Measurements from ENCODE around the gene MAML2.

MAML2 gene

DNA sequence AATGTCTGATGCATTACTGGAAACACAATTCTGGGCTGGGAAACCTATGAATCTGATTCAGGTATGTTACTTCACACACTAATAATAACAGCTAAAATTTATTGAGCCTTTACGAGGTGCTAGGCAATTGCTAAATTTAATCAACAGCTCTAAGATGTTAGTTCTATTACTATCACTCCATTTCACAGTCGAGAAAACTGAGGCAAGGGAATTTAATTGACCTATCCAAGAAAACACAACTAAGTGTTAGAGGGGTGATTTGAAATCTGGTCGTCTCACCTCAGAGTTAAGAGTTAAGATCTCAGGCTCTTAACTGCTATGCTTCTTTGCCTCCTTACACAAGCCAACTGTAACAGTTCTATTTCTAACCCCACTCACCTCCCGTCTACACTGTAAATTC lies 8.8 kb downstream of the MAML2 start:
- DNase-seq (ENCODE audit: low spot score), result no peak
- TF ChIP-seq, protein P1, sequence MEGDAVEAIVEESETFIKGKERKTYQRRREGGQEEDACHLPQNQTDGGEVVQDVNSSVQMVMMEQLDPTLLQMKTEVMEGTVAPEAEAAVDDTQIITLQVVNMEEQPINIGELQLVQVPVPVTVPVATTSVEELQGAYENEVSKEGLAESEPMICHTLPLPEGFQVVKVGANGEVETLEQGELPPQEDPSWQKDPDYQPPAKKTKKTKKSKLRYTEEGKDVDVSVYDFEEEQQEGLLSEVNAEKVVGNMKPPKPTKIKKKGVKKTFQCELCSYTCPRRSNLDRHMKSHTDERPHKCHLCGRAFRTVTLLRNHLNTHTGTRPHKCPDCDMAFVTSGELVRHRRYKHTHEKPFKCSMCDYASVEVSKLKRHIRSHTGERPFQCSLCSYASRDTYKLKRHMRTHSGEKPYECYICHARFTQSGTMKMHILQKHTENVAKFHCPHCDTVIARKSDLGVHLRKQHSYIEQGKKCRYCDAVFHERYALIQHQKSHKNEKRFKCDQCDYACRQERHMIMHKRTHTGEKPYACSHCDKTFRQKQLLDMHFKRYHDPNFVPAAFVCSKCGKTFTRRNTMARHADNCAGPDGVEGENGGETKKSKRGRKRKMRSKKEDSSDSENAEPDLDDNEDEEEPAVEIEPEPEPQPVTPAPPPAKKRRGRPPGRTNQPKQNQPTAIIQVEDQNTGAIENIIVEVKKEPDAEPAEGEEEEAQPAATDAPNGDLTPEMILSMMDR (conservative IDR thresholded peaks at IDR 0.05; ENCODE audit: low read depth), result no peak
- POLR2A ChIA-PET (ENCODE audit: low non-redundant PET), result no interaction called here
- CTCF ChIA-PET, result interaction anchor here (0.6 kb wide), 1 partner anchor 10 kb away, joined by 3 read pairs; no protein-coding TSS in a partner anchor
- no peak overlapping the region for H3K27ac ChIP-seq

DNA sequence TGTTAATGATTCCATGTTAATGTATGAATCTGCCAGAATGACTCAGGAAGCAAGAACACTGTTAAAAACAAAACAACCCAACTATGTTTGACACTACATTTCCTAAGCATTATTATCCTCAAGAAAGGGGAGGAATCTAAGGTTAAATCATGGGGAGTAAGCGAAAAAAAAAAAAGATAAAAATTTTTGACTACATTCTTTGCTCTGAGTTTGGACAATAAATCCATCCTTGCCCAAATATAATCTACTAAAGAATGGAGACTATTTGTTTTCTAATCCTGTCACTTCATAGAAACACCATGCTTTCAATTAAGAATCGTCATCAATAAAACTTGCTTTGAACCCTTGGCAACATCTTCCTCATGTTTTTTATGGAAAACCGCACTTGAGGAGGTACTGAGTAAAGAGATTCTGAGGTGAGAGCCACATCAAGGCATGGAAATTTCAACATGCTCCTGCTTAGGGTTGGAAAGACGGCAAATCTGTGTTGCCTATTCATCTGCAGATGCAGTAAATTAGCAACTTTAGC lies 9.7 kb downstream of the MAML2 start:
- ChIA-PET POLR2A (ENCODE audit: low non-redundant PET) (no interaction called here), CTCF (interaction anchor here (0.6 kb wide), 1 partner anchor 261 kb away, joined by 4 read pairs; no protein-coding TSS in a partner anchor)
- TF ChIP-seq, protein P1 (conservative IDR thresholded peaks at IDR 0.05; ENCODE audit: low read depth), result no peak
- H3K27ac ChIP-seq, result no peak overlapping the region
- no peak for DNase-seq (ENCODE audit: low spot score)

DNA sequence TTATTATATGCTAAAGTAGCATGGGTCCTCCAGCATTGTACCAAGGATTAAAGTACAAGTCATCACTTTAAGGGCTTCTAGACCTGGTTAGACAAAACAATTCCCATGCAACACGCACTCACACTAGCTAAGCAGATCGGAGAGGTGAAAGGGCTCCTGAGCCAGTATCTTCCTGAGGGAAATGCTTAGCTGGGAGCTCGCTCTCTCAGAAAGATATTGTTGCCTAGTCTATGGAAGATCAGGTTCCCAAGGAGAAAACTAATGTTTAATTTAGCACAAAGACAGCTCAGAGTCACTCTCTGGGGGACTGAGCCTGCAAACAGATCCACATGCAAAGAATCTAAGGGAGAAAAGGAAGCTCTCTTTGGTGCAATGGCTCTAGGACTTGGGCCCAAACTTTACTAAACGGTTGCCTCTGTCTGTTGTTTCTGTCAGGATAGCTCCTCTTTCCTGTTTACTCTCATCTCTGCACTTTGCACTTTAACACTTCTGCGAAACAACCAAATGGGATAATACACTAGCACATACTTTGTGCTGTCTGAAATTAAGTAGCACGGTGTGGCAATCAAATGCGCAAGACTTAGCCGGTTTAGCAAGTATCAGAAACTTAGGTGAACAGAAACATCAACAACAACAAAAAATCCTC lies 10.7 kb downstream of the MAML2 start:
- no peak overlapping the region for H3K27ac ChIP-seq
- TF ChIP-seq, protein P1 (conservative IDR thresholded peaks at IDR 0.05; ENCODE audit: low read depth), result no peak
- ChIA-PET POLR2A (ENCODE audit: low non-redundant PET) (no interaction called here), CTCF (interaction anchor here (0.6 to 0.7 kb wide), 3 partner anchors 21 to 796 kb away, joined by 3 to 9 read pairs (median 4); no protein-coding TSS in a partner anchor)
- no peak for DNase-seq (ENCODE audit: low spot score)

DNA sequence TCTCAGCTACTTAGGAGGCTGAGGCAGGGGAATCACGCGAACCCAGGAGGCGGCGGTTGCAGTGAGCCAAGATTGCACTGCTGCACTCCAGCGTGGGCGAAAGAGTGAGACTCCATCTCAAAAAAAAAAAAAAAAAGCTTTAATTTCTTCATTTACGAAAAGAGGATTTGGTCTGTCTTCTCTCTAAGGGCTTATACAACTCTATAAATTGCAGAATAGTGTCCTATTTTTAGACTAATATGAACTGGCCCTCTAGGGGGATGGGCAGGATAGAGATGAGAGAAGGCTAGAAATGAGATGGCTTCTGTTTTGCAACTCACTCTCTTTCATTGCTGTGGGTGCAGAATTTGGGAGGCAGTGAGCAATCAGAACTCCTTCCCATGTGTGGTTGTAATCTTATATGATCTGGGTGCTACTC lies 11.3 kb downstream of the MAML2 start:
- TF ChIP-seq, protein P1 (conservative IDR thresholded peaks at IDR 0.05; ENCODE audit: low read depth), result no peak
- DNase-seq (ENCODE audit: low spot score), result no peak
- POLR2A ChIA-PET (ENCODE audit: low non-redundant PET), result no interaction called here
- no peak overlapping the region for H3K27ac ChIP-seq
- CTCF ChIA-PET, result interaction anchor here (0.6 kb wide), 1 partner anchor 132 kb away, joined by 9 read pairs; no protein-coding TSS in a partner anchor

DNA sequence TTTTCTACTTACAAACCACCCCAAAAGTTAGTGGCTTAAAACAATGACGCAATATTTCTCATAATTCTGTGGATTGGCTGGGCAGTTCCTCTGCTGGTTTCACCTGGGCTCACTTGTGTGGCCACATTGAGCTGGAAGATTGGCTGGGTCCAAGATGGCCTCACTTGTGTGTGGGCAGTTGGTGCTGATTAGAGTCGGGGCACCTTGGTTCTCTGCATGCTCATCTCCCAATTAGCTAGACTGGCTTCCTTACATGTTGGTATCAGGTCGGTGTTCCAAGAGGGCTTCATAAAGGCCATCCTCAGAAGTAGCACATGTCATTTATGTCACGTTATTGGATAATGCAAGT lies 12.5 kb downstream of the MAML2 start:
- DNase-seq (ENCODE audit: low spot score), result no peak
- no peak overlapping the region for H3K27ac ChIP-seq
- POLR2A ChIA-PET (ENCODE audit: low non-redundant PET), result no interaction called here
- TF ChIP-seq, protein P1 (conservative IDR thresholded peaks at IDR 0.05; ENCODE audit: low read depth), result no peak
- CTCF ChIA-PET, result interaction anchor here (0.9 kb wide), 1 partner anchor 12 kb away, joined by 4 read pairs; the partner anchor contains the start of gene MAML2

DNA sequence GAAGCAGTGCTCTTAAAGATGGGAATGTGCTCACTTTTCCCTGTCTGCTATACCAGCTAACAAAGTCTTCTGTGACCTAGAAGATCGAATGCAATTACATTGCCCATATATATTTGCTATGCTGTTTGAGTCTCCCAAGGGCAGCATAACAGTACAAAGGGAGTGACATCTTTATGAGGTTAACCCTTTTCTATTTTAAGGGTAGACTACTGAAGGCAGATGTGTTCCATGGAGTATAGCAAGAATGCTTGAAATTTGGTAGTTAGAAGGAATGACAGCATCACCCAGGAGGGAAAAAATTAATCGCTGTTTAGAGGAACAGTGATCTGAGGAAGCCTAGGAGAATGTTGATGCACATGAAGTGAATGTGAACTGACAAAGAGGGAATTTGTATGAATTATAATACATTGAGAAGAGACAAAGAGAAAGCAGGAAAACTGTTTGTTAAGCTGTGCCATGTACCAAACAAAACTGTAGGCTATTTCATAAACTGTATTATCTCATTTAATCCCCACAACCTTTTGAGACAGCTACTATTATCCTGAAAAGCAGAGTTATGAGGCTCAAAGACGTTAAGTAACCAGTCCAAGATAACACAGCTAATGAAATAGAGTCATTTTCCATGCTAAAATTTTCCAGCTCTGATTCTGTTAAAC lies 13.0 kb downstream of the MAML2 start:
- no peak for DNase-seq (ENCODE audit: low spot score)
- POLR2A ChIA-PET (ENCODE audit: low non-redundant PET), result no interaction called here
- H3K27ac ChIP-seq, result no peak overlapping the region
- CTCF ChIA-PET, result interaction anchor here (0.9 kb wide), 1 partner anchor 13 kb away, joined by 4 read pairs; the partner anchor contains the start of gene MAML2
- TF ChIP-seq, protein P1 (conservative IDR thresholded peaks at IDR 0.05; ENCODE audit: low read depth), result no peak
